OCI-LY1 (cell line): Measurements from ENCODE around the gene NOL11.

Experiments
- H2AFZ ChIP-seq: fragments of 200-600 bp; sonication (generic), shearing (Covaris generic); 2 replicates; pipeline ENCODE4 v1.6.0; 2014; ENCODE audit warnings: antibody characterized with exemption, mild to moderate bottlenecking, low read length
- H3F3A ChIP-seq: fragments of 200-600 bp; sonication (generic), shearing (Covaris generic); 2 replicates; pipeline ENCODE4 v1.6.0; 2014; ENCODE audit warnings: mild to moderate bottlenecking, antibody characterized with exemption, low read length, moderate library complexity; ENCODE audit not compliant: insufficient read depth
- H3K27ac ChIP-seq: fragments of 200-600 bp; sonication (generic); 2 replicates; pipeline ENCODE4 v1.5.1; 2014; ENCODE audit warnings: low read length, mixed run types, mild to moderate bottlenecking, low read depth; ENCODE audit not compliant: poor library complexity, severe bottlenecking
- H3K27me3 ChIP-seq: fragments of 200-600 bp; sonication (generic); 2 replicates; pipeline ENCODE4 v1.6.0; 2014; ENCODE audit warnings: antibody characterized with exemption, mild to moderate bottlenecking, low read length, moderate library complexity; ENCODE audit not compliant: insufficient read depth
- H3K36me3 ChIP-seq: fragments of 200-600 bp; sonication (generic); 2 replicates; pipeline ENCODE4 v1.6.1; 2014; ENCODE audit warnings: mild to moderate bottlenecking, antibody characterized with exemption, low read length, moderate library complexity, mixed read lengths; ENCODE audit not compliant: insufficient read depth
- H3K4me1 ChIP-seq: fragments of 200-600 bp; sonication (generic); 2 replicates; pipeline ENCODE4 v1.5.1; 2014; ENCODE audit warnings: mild to moderate bottlenecking, low read length, moderate library complexity; ENCODE audit not compliant: insufficient read depth, severe bottlenecking
- H3K4me2 ChIP-seq: fragments of 200-600 bp; sonication (generic), shearing (Covaris generic); 2 replicates; pipeline ENCODE4 v1.6.1; 2014; ENCODE audit warnings: low read length
- H3K4me3 ChIP-seq: fragments of 200-600 bp; sonication (generic); 2 replicates; pipeline ENCODE4 v1.5.1; 2014; ENCODE audit warnings: low read length, low read depth, mild to moderate bottlenecking, mixed read lengths; ENCODE audit not compliant: poor library complexity, severe bottlenecking
- H3K79me2 ChIP-seq: fragments of 200-600 bp; shearing (Covaris generic); 2 replicates; pipeline ENCODE4 v1.6.1; 2016; ENCODE audit warnings: mixed run types, low read length, mixed read lengths; ENCODE audit not compliant: insufficient read depth
- H3K9ac ChIP-seq: fragments of 200-600 bp; sonication (generic), shearing (Covaris generic); 2 replicates; pipeline ENCODE4 v1.6.1; 2014; ENCODE audit warnings: mild to moderate bottlenecking, low read length, mixed read lengths
- H3K9me2 ChIP-seq: fragments of 200-600 bp; sonication (generic), shearing (Covaris generic); 2 replicates; pipeline ENCODE4 v1.6.1; 2014; ENCODE audit warnings: low read depth, mild to moderate bottlenecking, low read length, mixed read lengths
- H3K9me3 ChIP-seq: fragments of 200-600 bp; shearing (Covaris generic); 2 replicates; pipeline ENCODE4 v1.6.1; 2014; ENCODE audit warnings: low read length, mixed read lengths
- H4K20me1 ChIP-seq: fragments of 200-600 bp; sonication (generic), shearing (Covaris generic); 2 replicates; pipeline ENCODE4 v1.6.0; 2016; ENCODE audit warnings: mild to moderate bottlenecking, low read length; ENCODE audit not compliant: insufficient read depth
- CTCF ChIP-seq: fragments of 200-600 bp; sonication (generic), shearing (Covaris generic); IDR thresholded peaks from 2 replicates; pipeline ENCODE4 v1.5.1; 2017; ENCODE audit warnings: mild to moderate bottlenecking, antibody characterized with exemption, low read length, moderate library complexity, mixed read lengths
- EZH2 ChIP-seq: fragments of 200-600 bp; sonication (generic), shearing (Covaris generic); IDR thresholded peaks from 2 replicates; pipeline ENCODE4 v1.8.0; 2017; ENCODE audit warnings: borderline replicate concordance, mixed run types, mild to moderate bottlenecking, antibody characterized with exemption, low read length, moderate library complexity, mixed read lengths

Gene NOL11

GRCh38 chr17:67785122-67785477 is 67.4 kb downstream of the NOL11 start:
- Histone ChIP-seq H2AFZ (no peak overlapping the region), H3K27me3 (no peaks in the 10 kb centered on the region), H3K9ac (no peak overlapping the region), H3K4me1 (no peaks in the 10 kb centered on the region), H3K79me2 (no peaks in the 10 kb centered on the region), H3K4me3 (no peak overlapping the region), H3K9me3 (no peaks in the 10 kb centered on the region), H4K20me1 (no peaks in the 10 kb centered on the region), H3K36me3 (no peaks in the 10 kb centered on the region), H3F3A (no peaks in the 10 kb centered on the region), H3K9me2 (no peaks in the 10 kb centered on the region), H3K27ac (no peak overlapping the region), H3K4me2 (no peak overlapping the region)
- TF ChIP-seq CTCF: no peak
- TF ChIP-seq EZH2: no peak

- no peak overlapping the region for H3K4me2 ChIP-seq
- no peaks in the 10 kb centered on the region for H3F3A ChIP-seq
- no peak overlapping the region for H3K4me3 ChIP-seq
- H3K27me3 ChIP-seq: no peaks in the 10 kb centered on the region
- no peak overlapping the region for H2AFZ ChIP-seq
- no peaks in the 10 kb centered on the region for H3K9me3 ChIP-seq
- H3K27ac ChIP-seq: no peak overlapping the region
- no peaks in the 10 kb centered on the region for H3K9me2 ChIP-seq
- no peak overlapping the region for H3K9ac ChIP-seq
- TF ChIP-seq EZH2: no peak
- no peaks in the 10 kb centered on the region for H3K79me2 ChIP-seq
- no peaks in the 10 kb centered on the region for H4K20me1 ChIP-seq
- no peaks in the 10 kb centered on the region for H3K36me3 ChIP-seq
- H3K4me1 ChIP-seq: no peaks in the 10 kb centered on the region
Observed at GRCh38 chr17:67785504-67785903, 67.8 kb downstream of the NOL11 start.
